ENCODE data around the gene TRIO. TPM values are rescaled to one million over a fixed set of nuclear protein-coding genes. Genes with fewer than 3 reads are reported as not detected.

The TRIO gene
- total and polyA plus RNA-seq, 2 of the 8 experiments (the other 6 are each of a cell fraction or from before 2014, with no cell fraction given): 35.1 to 69.1 TPM

DNA sequence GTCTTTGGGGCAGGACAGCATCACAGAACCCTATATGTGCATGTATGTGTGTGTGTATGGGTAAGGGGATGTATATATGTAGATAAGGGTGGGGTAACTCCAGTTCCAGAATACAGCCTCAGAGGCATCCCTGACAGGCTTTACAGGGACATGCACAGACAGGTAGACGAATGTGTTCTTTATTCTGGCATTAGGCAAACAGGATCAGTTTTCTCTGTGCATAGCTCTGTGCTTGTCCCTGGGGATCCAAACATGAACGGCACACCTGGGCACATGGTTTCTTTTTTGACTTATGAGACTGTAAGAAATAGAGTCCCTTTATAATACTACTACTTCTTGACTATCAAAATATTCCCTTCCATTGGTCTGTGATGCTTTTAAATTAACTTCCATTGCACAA, 120.6 kb downstream of the TRIO start:
- Histone ChIP-seq H3K4me2 (ENCODE audit: insufficient read depth in 1 of 2, low read depth in 2 of 2, low read length in 2 of 2) (no peak overlapping the region; a peak in 1 of 4 replicates), H3K4me1 (replicated peaks in 1 of 4; ENCODE audit: control insufficient read depth in 3 of 4, insufficient read depth in 4 of 4, low read length in 3 of 4) (peaks cover 14 to 47% (median 42%) of the 10 kb centered on the region in 4 experiments), H4K91ac (replicated peaks; ENCODE audit: insufficient read length, low read length) (no peak overlapping the region), H2BK12ac (ENCODE audit: low read depth, low read length) (no peak overlapping the region), H3K9ac (replicated peaks in 1 of 4; ENCODE audit: extremely low read depth in 1 of 4, low read depth in 3 of 4, low read length in 3 of 4) (no peak overlapping the region), H3K9me3 (ENCODE audit: insufficient read depth in 2 of 2, low read depth in 1 of 2, low read length in 1 of 2) (no peaks in the 10 kb centered on the region), H2AFZ (ENCODE audit: low read length) (no peak overlapping the region), H3K27ac (ENCODE audit: low read depth, low read length) (no peak overlapping the region), H3K56ac (replicated peaks; ENCODE audit: insufficient read length, low read depth, low read length) (no peak overlapping the region), H3K36me3 (ENCODE audit: control insufficient read depth in 2 of 4, insufficient read depth in 4 of 4, low read length in 3 of 4) (no peaks in the 10 kb centered on the region), H3K23ac (ENCODE audit: insufficient read length) (no peak overlapping the region), H4K5ac (ENCODE audit: insufficient read length, low read depth, low read length) (no peak overlapping the region), H3K27me3 (replicated peaks in 1 of 4; ENCODE audit: control insufficient read depth in 3 of 4, extremely low read depth in 1 of 4, insufficient read depth in 3 of 4, low read length in 3 of 4) (no peaks in the 10 kb centered on the region), H4K8ac (ENCODE audit: extremely low read depth, insufficient read depth, low read length) (no peak overlapping the region), H2AK5ac (ENCODE audit: low read depth, low read length) (no peak overlapping the region), H3K79me1 (ENCODE audit: low read depth, low read length) (peaks cover 10% of the 10 kb centered on the region), H4K20me1 (replicated peaks in 1 of 2; ENCODE audit: control insufficient read depth in 1 of 2, insufficient read depth in 2 of 2, low read length in 2 of 2) (peaks cover 3% of the 10 kb centered on the region in 2 experiments), H3K14ac (ENCODE audit: insufficient read length) (no peak overlapping the region), H2BK5ac (ENCODE audit: low read depth, low read length) (no peak overlapping the region), H2BK20ac (ENCODE audit: low read length) (no peak overlapping the region), H3K4ac (replicated peaks; ENCODE audit: insufficient read length, low read depth, low read length) (no peak overlapping the region), H3K23me2 (ENCODE audit: low read depth, low read length) (no peaks in the 10 kb centered on the region), H2BK120ac (replicated peaks; ENCODE audit: low read depth, low read length) (no peak overlapping the region), H3K79me2 (ENCODE audit: control insufficient read depth in 1 of 2, insufficient read depth in 2 of 2, low read length in 2 of 2) (peaks cover 8 to 93% of the 10 kb centered on the region in 2 experiments; a peak in 3 of 4 replicates), H3K18ac (ENCODE audit: extremely low read depth, low read length) (no peak overlapping the region), H2BK15ac (ENCODE audit: low read length) (no peak overlapping the region), H3K4me3 (ENCODE audit: extremely low read depth in 1 of 4, insufficient read depth in 2 of 4, low read depth in 3 of 4, low read length in 4 of 4) (no peak overlapping the region)
- DNase-seq (ENCODE audit: low read depth in 1 of 2, low spot score in 2 of 2) (no peak), FAIRE-seq (no peak)
- 80% methylated on average over 2 of the region's 2 CpGs; no CpG with 5 or more reads in 1 of the 2 experiments for WGBS, 2 experiments (ENCODE audit: extremely low coverage in 1 of 2, insufficient coverage in 1 of 2, insufficient read length in 1 of 2, insufficient replicate concordance in 2 of 2, low coverage in 1 of 2, low lambda C conversion rate in 2 of 2, missing lambda C conversion rate in 1 of 2)
- ChIA-PET CTCF (ENCODE audit: partially characterized antibody) (interaction anchor here (0.7 kb wide), 1 partner anchor 276 kb away, joined by 3 read pairs; no protein-coding TSS in a partner anchor), POLR2A (ENCODE audit: partially characterized antibody) (no interaction called here)
- TF ChIP-seq BCL11A (IDR thresholded peaks at IDR 0.05; ENCODE audit: low read depth in 2 of 2, low read length in 2 of 2) (no peak), CHD2 (IDR thresholded peaks at IDR 0.05; ENCODE audit: low read length) (no peak), SIN3A (conservative IDR thresholded peaks at IDR 0.05 in 1 of 2, IDR thresholded peaks at IDR 0.05 in 1 of 2; ENCODE audit: low read depth in 1 of 2, low read length in 2 of 2) (no peak), SAP30 (IDR thresholded peaks at IDR 0.05; ENCODE audit: insufficient read depth, insufficient replicate concordance, low read length) (no peak), SRF (IDR thresholded peaks at IDR 0.05; ENCODE audit: low read depth, low read length) (no peak), HDAC6 (IDR thresholded peaks at IDR 0.05; ENCODE audit: low read depth, low read length) (no peak), NANOG (IDR thresholded peaks at IDR 0.05; ENCODE audit: insufficient read depth, low read depth, low read length, poor library complexity, severe bottlenecking) (no peak), TAF1 (IDR thresholded peaks at IDR 0.05; ENCODE audit: low read depth, low read length) (no peak), POLR2A (IDR thresholded peaks at IDR 0.05; ENCODE audit: control extremely low read depth in 1 of 2, low read depth in 2 of 2, low read length in 2 of 2) (no peak), SP4 (IDR thresholded peaks at IDR 0.05; ENCODE audit: low read length) (no peak), SP2 (IDR thresholded peaks at IDR 0.05; ENCODE audit: low read length) (no peak)
- TF ChIP-seq, protein P1, sequence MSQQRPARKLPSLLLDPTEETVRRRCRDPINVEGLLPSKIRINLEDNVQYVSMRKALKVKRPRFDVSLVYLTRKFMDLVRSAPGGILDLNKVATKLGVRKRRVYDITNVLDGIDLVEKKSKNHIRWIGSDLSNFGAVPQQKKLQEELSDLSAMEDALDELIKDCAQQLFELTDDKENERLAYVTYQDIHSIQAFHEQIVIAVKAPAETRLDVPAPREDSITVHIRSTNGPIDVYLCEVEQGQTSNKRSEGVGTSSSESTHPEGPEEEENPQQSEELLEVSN (IDR thresholded peaks at IDR 0.05): no peak
- TF ChIP-seq, protein P2, sequence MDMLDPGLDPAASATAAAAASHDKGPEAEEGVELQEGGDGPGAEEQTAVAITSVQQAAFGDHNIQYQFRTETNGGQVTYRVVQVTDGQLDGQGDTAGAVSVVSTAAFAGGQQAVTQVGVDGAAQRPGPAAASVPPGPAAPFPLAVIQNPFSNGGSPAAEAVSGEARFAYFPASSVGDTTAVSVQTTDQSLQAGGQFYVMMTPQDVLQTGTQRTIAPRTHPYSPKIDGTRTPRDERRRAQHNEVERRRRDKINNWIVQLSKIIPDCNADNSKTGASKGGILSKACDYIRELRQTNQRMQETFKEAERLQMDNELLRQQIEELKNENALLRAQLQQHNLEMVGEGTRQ (IDR thresholded peaks at IDR 0.05; ENCODE audit: low read length): no peak
